H1 (cell line): Measurements from ENCODE around the gene OR10X1. TPM values are rescaled to one million over a fixed set of nuclear protein-coding genes. Genes with fewer than 3 reads are reported as not detected.

Experiments
- CTCF ChIA-PET: fragments of 300-600 bp; sonication (Branson Sonifier 250); formaldehyde crosslinking; loops from one replicate; lab custom pipeline; 2021; ENCODE audit not compliant: partially characterized antibody; lab: Charles Lee
- POLR2A ChIA-PET: fragments of 300-600 bp; sonication (Branson Sonifier 250); formaldehyde crosslinking; loops from one replicate; lab custom pipeline; 2021; ENCODE audit warnings: inconsistent platforms; ENCODE audit not compliant: partially characterized antibody; lab: Charles Lee
- DNase-seq, 2 experiments: peaks; one replicate each; pipeline versions ENCODE4 v3.0.0 to v3.0.0-alpha.2; 2010 to 2022; ENCODE audit warnings: low spot score in 2 of 2, low read depth in 1 of 2, mixed read lengths in 1 of 2
- FAIRE-seq: peaks from 2 replicates; lab custom pipeline; 2011; peaks lifted over from hg19 to GRCh38; lab: Jason Lieb, UNC
- H2AFZ ChIP-seq: 2 replicates; pipeline ENCODE4 v1.8.1; 2012; ENCODE audit warnings: low read length, inconsistent platforms
- H2AK5ac ChIP-seq: 2 replicates; pipeline ENCODE4 v1.6.1; 2013; ENCODE audit warnings: low read depth, low read length
- H2BK120ac ChIP-seq: replicated peaks from 2 replicates; pipeline ENCODE3; 2013; ENCODE audit warnings: low read depth, low read length, inconsistent platforms
- H2BK12ac ChIP-seq: 2 replicates; pipeline ENCODE4 v1.6.1; 2013; ENCODE audit warnings: low read depth, low read length
- H2BK15ac ChIP-seq: 2 replicates; pipeline ENCODE4 v1.6.1; 2013; ENCODE audit warnings: low read length
- H2BK20ac ChIP-seq: 2 replicates; pipeline ENCODE4 v1.6.1; 2013; ENCODE audit warnings: low read length
- H2BK5ac ChIP-seq: 2 replicates; pipeline ENCODE4 v1.6.1; 2013; ENCODE audit warnings: low read depth, low read length
- H3K14ac ChIP-seq: 2 replicates; pipeline ENCODE4 v1.6.1; 2013; ENCODE audit warnings: inconsistent platforms; ENCODE audit not compliant: insufficient read length
- H3K18ac ChIP-seq: 2 replicates; pipeline ENCODE4 v1.6.1; 2013; ENCODE audit warnings: low read length; ENCODE audit errors: extremely low read depth
- H3K23ac ChIP-seq: 2 replicates; pipeline ENCODE4 v1.6.1; 2013; ENCODE audit warnings: inconsistent platforms; ENCODE audit not compliant: insufficient read length
- H3K23me2 ChIP-seq: 2 replicates; pipeline ENCODE4 v1.6.1; 2013; ENCODE audit warnings: low read depth, low read length
- H3K27ac ChIP-seq: 2 replicates; pipeline ENCODE4 v1.6.1; 2011; ENCODE audit warnings: low read depth, low read length, inconsistent platforms
- H3K27me3 ChIP-seq, 4 experiments: replicated peaks in 1 of 4; 1 replicate in 1 of 4; 2 replicates in 3 of 4; pipeline versions ENCODE4 v1.6.1 to v1.8.1; 2011 to 2013; ENCODE audit warnings: low read length in 3 of 4, mild to moderate bottlenecking in 3 of 4, inconsistent platforms in 2 of 4, mixed read lengths in 2 of 4, moderate library complexity in 1 of 4; ENCODE audit not compliant: control insufficient read depth in 3 of 4, insufficient read depth in 3 of 4; ENCODE audit errors: extremely low read depth in 1 of 4
- H3K36me3 ChIP-seq, 4 experiments: 2 replicates each; pipeline versions ENCODE4 v1.6.1 to v1.8.1; 2011 to 2013; ENCODE audit warnings: mild to moderate bottlenecking in 4 of 4, low read length in 3 of 4, moderate library complexity in 2 of 4, control low read depth in 1 of 4, inconsistent platforms in 1 of 4; ENCODE audit not compliant: insufficient read depth in 4 of 4, control insufficient read depth in 2 of 4
- H3K4ac ChIP-seq: replicated peaks from 2 replicates; pipeline ENCODE3; 2013; ENCODE audit warnings: low read length, low read depth, mixed read lengths, inconsistent platforms; ENCODE audit not compliant: insufficient read length
- H3K4me1 ChIP-seq, 4 experiments: replicated peaks in 1 of 4; 1 replicate in 1 of 4; 2 replicates in 3 of 4; pipeline versions ENCODE4 v1.6.1 to v1.8.1; 2011 to 2013; ENCODE audit warnings: low read length in 3 of 4, inconsistent platforms in 2 of 4, mixed read lengths in 1 of 4; ENCODE audit not compliant: insufficient read depth in 4 of 4, control insufficient read depth in 3 of 4
- H3K4me2 ChIP-seq, 2 experiments: 2 replicates each; pipeline versions ENCODE4 v1.6.1 to v1.8.1; 2011 to 2013; ENCODE audit warnings: low read depth in 2 of 2, low read length in 2 of 2, control low read depth in 1 of 2, inconsistent platforms in 1 of 2, mild to moderate bottlenecking in 1 of 2; ENCODE audit not compliant: insufficient read depth in 1 of 2
- H3K4me3 ChIP-seq, 4 experiments: fragments of 200-600, 300-600 bp in 1 of 4; sonication (generic), shearing (Covaris generic), sonication (Bioruptor Twin) in 1 of 4; 2 replicates each; pipeline versions ENCODE4 v1.5.1 to v1.8.1; 2011 to 2016; ENCODE audit warnings: low read length in 4 of 4, low read depth in 3 of 4, control low read depth in 2 of 4, inconsistent platforms in 2 of 4, mild to moderate bottlenecking in 2 of 4, mixed read lengths in 1 of 4, moderate library complexity in 1 of 4; ENCODE audit not compliant: insufficient read depth in 2 of 4; ENCODE audit errors: extremely low read depth in 1 of 4
- H3K56ac ChIP-seq: replicated peaks from 2 replicates; pipeline ENCODE3; 2013; ENCODE audit warnings: low read depth, mild to moderate bottlenecking, mixed read lengths, low read length, inconsistent platforms; ENCODE audit not compliant: insufficient read length
- H3K79me1 ChIP-seq: 2 replicates; pipeline ENCODE4 v1.6.1; 2013; ENCODE audit warnings: low read depth, low read length, control low read depth
- H3K79me2 ChIP-seq, 2 experiments: 2 replicates each; pipeline versions ENCODE4 v1.6.1 to v1.8.1; 2012 to 2013; ENCODE audit warnings: low read length in 2 of 2, mild to moderate bottlenecking in 2 of 2, inconsistent platforms in 1 of 2; ENCODE audit not compliant: insufficient read depth in 2 of 2, control insufficient read depth in 1 of 2
- H3K9ac ChIP-seq, 4 experiments: replicated peaks in 1 of 4; 1 replicate in 1 of 4; 2 replicates in 3 of 4; pipeline versions ENCODE4 v1.6.1 to v1.8.1; 2011 to 2013; ENCODE audit warnings: low read depth in 3 of 4, low read length in 3 of 4, control low read depth in 2 of 4, mild to moderate bottlenecking in 2 of 4, moderate library complexity in 2 of 4, inconsistent platforms in 1 of 4; ENCODE audit errors: extremely low read depth in 1 of 4
- H3K9me3 ChIP-seq, 2 experiments: 2 replicates each; pipeline versions ENCODE4 v1.6.1 to v1.8.1; 2012 to 2013; ENCODE audit warnings: mild to moderate bottlenecking in 2 of 2, moderate library complexity in 2 of 2, control low read depth in 1 of 2, inconsistent platforms in 1 of 2, low read depth in 1 of 2, low read length in 1 of 2, mixed read lengths in 1 of 2; ENCODE audit not compliant: insufficient read depth in 2 of 2
- H4K20me1 ChIP-seq, 2 experiments: replicated peaks in 1 of 2; 2 replicates each; pipeline versions ENCODE3 to v1.8.1; 2011 to 2013; ENCODE audit warnings: inconsistent platforms in 2 of 2, low read length in 2 of 2, mild to moderate bottlenecking in 1 of 2; ENCODE audit not compliant: insufficient read depth in 2 of 2, control insufficient read depth in 1 of 2
- H4K5ac ChIP-seq: 2 replicates; pipeline ENCODE4 v1.6.1; 2013; ENCODE audit warnings: low read length, low read depth, mixed read lengths, inconsistent platforms; ENCODE audit not compliant: insufficient read length
- H4K8ac ChIP-seq: 2 replicates; pipeline ENCODE4 v1.8.0; 2013; ENCODE audit warnings: mild to moderate bottlenecking, moderate library complexity, low read length, inconsistent platforms; ENCODE audit not compliant: insufficient read depth; ENCODE audit errors: extremely low read depth
- H4K91ac ChIP-seq: replicated peaks from 2 replicates; pipeline ENCODE3; 2013; ENCODE audit warnings: low read length, mixed read lengths, inconsistent platforms; ENCODE audit not compliant: insufficient read length
- ASH2L ChIP-seq: fragments of 200-600, 300-600 bp; sonication (generic); IDR thresholded peaks from one replicate; pipeline ENCODE4 v1.7.1; 2017; ENCODE audit warnings: low read length
- EP300 ChIP-seq, 2 experiments: IDR thresholded peaks; 1 replicate in 1 of 2; 2 replicates in 1 of 2; pipeline ENCODE4 v1.6.1; 2011 to 2012; ENCODE audit warnings: low read depth in 2 of 2, low read length in 2 of 2, mild to moderate bottlenecking in 2 of 2, borderline replicate concordance in 1 of 2, inconsistent platforms in 1 of 2, moderate library complexity in 1 of 2
- SIRT6 ChIP-seq: IDR thresholded peaks from one replicate; pipeline ENCODE4 v1.7.1; 2012; ENCODE audit warnings: low read length, inconsistent platforms
- SRF ChIP-seq: IDR thresholded peaks from 2 replicates; pipeline ENCODE4 v1.6.1; 2011; ENCODE audit warnings: mild to moderate bottlenecking, low read depth, low read length, moderate library complexity
- TAF1 ChIP-seq: IDR thresholded peaks from 2 replicates; pipeline ENCODE4 v1.6.1; 2011; ENCODE audit warnings: mild to moderate bottlenecking, low read depth, low read length
- TEAD4 ChIP-seq: IDR thresholded peaks from 2 replicates; pipeline ENCODE4 v1.6.1; 2012; ENCODE audit warnings: low read depth, low read length, inconsistent platforms, mixed read lengths
- ZNF274 ChIP-seq: IDR thresholded peaks from 2 replicates; pipeline ENCODE4 v1.7.0; 2012; ENCODE audit warnings: low read length, borderline replicate concordance; ENCODE audit errors: extremely low read depth
- WGBS, 2 experiments: shearing (Covaris generic) in 1 of 2; methylation state at CpG; one replicate each; pipeline versions ENCODE4 v1.1.6 to v1.1.7; 2013 to 2015; ENCODE audit warnings: low lambda C conversion rate in 2 of 2, mixed read lengths in 2 of 2, inconsistent platforms in 1 of 2, low coverage in 1 of 2, missing lambda C conversion rate in 1 of 2; ENCODE audit not compliant: insufficient replicate concordance in 2 of 2, insufficient coverage in 1 of 2, insufficient read length in 1 of 2; ENCODE audit errors: extremely low coverage in 1 of 2, missing lambda C conversion rate in 1 of 2; 5-methylcytosine and 5-hydroxymethylcytosine counted together
- polyA plus RNA-seq, 7 experiments: library from polyadenylated mRNA; depleted of rRNA in 3 of 7; stranded (reverse) in 5 of 7; unstranded in 2 of 7; fragments of >200 nt in 5 of 7; fragments of 200-250 nt in 2 of 7; gene quantifications; 1 replicate in 5 of 7; 2 replicates in 1 of 7; 4 replicates in 1 of 7; pipeline versions ENCODE4 v1.2.1 to v1.2.3, GENCODE V29; 2011 to 2013; ENCODE audit warnings: missing spikeins in 2 of 7, mixed read lengths in 2 of 7
- total RNA-seq: library from RNA; stranded (reverse); fragmentation: NEBNext Ultra II Directional; extraction: Animal tissue kit (Norgen Biotek cat#: 25700); gene quantifications from 2 replicates; pipeline ENCODE4 v1.2.1, GENCODE V29; 2021

Gene OR10X1
- total and polyA plus RNA-seq, 2 of the 8 experiments (the other 6 are each of a cell fraction or from before 2014, with no cell fraction given) = not detected

DNA sequence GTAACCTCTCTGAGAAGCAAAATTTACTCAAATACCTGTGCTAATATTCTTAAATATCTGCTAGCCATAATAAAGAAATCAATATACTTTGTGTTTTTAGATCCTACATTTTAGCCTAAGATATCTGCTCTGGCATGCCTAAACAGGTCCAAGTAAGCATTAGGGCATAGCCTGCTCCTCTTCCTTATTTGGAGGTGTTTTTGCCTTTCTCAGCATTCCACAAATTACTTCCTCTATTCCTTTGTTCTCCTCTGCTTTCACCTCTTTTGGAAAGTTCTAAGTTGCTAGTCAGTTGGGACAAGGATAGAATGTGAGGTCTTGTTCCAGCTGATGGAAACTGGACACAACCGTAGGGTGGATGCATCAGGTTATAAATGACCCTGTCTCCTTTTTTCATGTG, 7.2 kb upstream of the OR10X1 start:
- Histone ChIP-seq H3K4me1 (no peaks in the 10 kb centered on the region), H3K56ac (no peak overlapping the region), H3K79me2 (no peaks in the 10 kb centered on the region), H4K8ac (no peak overlapping the region), H3K27me3 (no peaks in the 10 kb centered on the region), H2BK120ac (no peak overlapping the region), H3K23ac (no peak overlapping the region), H4K91ac (no peak overlapping the region), H4K20me1 (no peaks in the 10 kb centered on the region), H3K4me2 (0 out of 4 replicates have a peak overlapping the region, but pooled peaks of 1 of the 2 experiments have one; percentile 33), H3K14ac (no peak overlapping the region)
- WGBS, 2 experiments = 80% methylated on average over 1 of the region's 1 CpG; no CpG with 5 or more reads in 1 of the 2 experiments
- CTCF ChIA-PET = no interaction called here
- TF ChIP-seq TAF1 (no peak), SRF (peak; percentile 94), ZNF274 (no peak), ASH2L (peak; percentile 44), TEAD4 (peak; percentile 45; the same call in 1 of the 2 replicates), SIRT6 (no peak), EP300 (IDR thresholded peaks at IDR 0.05; ENCODE audit: borderline replicate concordance in 1 of 2, low read depth in 2 of 2, low read length in 2 of 2) (no peak)
- TF ChIP-seq, all 59 proteins: peak for 3
- no peak overlapping the region for H2BK20ac ChIP-seq
- H3K36me3 ChIP-seq = no peaks in the 10 kb centered on the region
- no peak overlapping the region for H4K5ac ChIP-seq
- H3K9ac ChIP-seq = no peak overlapping the region
- POLR2A ChIA-PET = interaction anchor here (0.6 kb wide), 1 partner anchor 18 kb away, joined by 3 read pairs; no protein-coding TSS in a partner anchor
- no peaks in the 10 kb centered on the region for H3K23me2 ChIP-seq
- H2AK5ac ChIP-seq = no peak overlapping the region
- no peaks in the 10 kb centered on the region for H3K9me3 ChIP-seq
- no peak overlapping the region for H3K4me3 ChIP-seq
- peak overlapping the region; percentile 80 for H2AFZ ChIP-seq
- no peak overlapping the region for H3K4ac ChIP-seq
- no peak overlapping the region for H2BK15ac ChIP-seq
- H3K18ac ChIP-seq = no peak overlapping the region
- peak; percentile 89 for FAIRE-seq
- H2BK12ac ChIP-seq = peak overlapping the region; percentile 56; the same call in 1 of the 2 replicates
- H2BK5ac ChIP-seq = peak overlapping the region; percentile 47; the same call in 1 of the 2 replicates
- H3K27ac ChIP-seq = peak overlapping the region; percentile 59; the same call in 1 of the 2 replicates
- no peaks in the 10 kb centered on the region for H3K79me1 ChIP-seq
- no peak for DNase-seq
